ENCODE results near the gene EXD3. TPM values are rescaled to one million over a fixed set of nuclear protein-coding genes. Genes with fewer than 3 reads are reported as not detected.

EXD3 gene
- total and polyA plus RNA-seq, 2 donors (not counting 1 experiment from before 2014, with no cell fraction given), result 2.6 to 13.0 TPM

DNA sequence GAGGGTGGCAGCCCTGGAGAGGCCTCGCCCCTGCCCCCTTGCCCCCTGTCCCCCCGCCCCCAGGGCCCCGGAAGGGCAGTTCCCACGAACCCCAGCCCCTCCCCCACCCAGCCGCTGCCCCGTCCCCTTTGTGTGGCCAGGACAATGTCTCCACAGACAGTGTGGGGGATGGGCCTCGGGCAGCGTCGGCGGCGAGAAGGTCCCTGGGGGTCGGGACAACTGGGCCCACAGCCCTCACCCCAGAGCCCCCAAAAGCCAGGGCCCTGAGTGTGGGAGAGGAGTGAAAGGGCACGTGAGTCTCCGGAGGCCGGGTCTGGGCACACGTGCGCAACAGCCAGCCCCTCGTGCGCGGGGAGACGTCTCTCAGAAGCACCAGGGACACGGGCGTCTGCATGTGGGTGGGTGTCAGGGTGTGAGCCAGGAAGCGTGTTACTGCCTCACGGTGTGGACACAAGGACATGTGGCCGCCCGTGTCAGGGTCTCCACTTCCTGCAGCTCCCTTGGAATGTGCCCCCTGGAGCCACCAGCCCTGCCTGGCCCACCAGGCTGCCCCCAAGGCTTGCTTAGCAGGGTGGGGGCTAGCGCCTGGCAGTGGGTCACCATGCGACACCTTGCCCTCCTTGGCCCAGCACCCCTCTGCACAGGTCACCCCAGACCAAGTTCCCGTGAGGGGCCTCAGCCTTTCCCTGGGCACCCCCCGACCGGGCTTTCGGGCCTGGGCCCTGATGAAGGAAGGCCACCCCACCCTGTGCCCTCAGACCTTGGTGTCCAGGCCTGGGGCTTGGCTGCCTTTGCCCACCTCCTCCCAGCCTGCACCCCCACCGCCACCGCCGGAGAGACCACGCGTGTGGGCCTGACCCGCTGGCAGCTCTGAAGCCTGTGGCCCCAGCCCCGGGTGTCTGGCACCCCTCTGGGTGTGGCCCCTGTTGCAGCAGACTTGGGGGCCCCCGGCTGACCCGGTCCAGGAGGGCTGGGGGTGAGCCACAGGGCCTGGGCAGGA is 108.1 kb downstream of the EXD3 start:
- no peak for TF ChIP-seq EZH2 (IDR thresholded peaks at IDR 0.05; ENCODE audit: low read length, missing control alignments)
- TF ChIP-seq, protein P1, sequence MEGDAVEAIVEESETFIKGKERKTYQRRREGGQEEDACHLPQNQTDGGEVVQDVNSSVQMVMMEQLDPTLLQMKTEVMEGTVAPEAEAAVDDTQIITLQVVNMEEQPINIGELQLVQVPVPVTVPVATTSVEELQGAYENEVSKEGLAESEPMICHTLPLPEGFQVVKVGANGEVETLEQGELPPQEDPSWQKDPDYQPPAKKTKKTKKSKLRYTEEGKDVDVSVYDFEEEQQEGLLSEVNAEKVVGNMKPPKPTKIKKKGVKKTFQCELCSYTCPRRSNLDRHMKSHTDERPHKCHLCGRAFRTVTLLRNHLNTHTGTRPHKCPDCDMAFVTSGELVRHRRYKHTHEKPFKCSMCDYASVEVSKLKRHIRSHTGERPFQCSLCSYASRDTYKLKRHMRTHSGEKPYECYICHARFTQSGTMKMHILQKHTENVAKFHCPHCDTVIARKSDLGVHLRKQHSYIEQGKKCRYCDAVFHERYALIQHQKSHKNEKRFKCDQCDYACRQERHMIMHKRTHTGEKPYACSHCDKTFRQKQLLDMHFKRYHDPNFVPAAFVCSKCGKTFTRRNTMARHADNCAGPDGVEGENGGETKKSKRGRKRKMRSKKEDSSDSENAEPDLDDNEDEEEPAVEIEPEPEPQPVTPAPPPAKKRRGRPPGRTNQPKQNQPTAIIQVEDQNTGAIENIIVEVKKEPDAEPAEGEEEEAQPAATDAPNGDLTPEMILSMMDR (conservative IDR thresholded peaks at IDR 0.05 in 1 of 2, IDR thresholded peaks at IDR 0.05 in 1 of 2; ENCODE audit: low read depth in 1 of 2, low read length in 2 of 2), result no peak
- Histone ChIP-seq H3K79me2 (ENCODE audit: control insufficient read depth, insufficient read depth, low read length) (no peaks in the 10 kb centered on the region), H4K20me1 (ENCODE audit: control insufficient read depth, extremely low read depth, insufficient read depth, low read length) (no peaks in the 10 kb centered on the region)

DNA sequence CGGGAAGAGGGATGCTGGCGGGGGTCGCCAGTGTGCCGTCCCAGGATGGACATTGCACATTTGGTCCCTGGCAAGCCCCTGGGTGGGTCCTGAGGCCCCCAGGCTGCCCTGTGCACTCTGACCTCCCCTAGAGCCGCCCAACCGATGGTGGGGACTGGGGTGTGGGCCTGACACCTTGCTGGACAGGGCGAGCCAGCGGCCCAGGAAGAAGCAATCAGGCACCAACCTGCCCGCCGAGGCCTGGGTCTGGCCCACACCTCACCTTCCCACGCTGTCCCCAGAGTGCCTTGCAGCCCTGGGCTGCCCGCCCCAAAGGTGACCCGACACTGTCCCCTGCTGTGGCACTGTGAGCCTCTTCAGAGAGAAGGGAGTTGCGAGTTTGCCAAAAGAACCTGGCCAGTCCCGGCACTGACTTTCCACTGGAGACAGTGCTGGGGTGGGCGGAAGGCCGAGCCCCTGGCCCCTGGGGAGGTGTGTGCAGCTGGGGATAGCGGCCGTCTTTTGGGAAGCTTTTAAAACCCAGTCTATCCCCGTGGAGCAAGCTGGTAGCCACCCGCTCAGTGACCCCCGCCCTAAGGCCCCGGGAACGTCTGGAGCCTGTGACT is 108.9 kb downstream of the EXD3 start:
- no peak for TF ChIP-seq EZH2 (IDR thresholded peaks at IDR 0.05; ENCODE audit: low read length, missing control alignments)
- TF ChIP-seq, protein P1 (conservative IDR thresholded peaks at IDR 0.05 in 1 of 2, IDR thresholded peaks at IDR 0.05 in 1 of 2; ENCODE audit: low read depth in 1 of 2, low read length in 2 of 2), result no peak
- Histone ChIP-seq H2AFZ (ENCODE audit: low read length) (no peak overlapping the region), H3K9me3 (ENCODE audit: control insufficient read depth, insufficient read depth, low read depth, low read length) (no peaks in the 10 kb centered on the region), H4K20me1 (ENCODE audit: control insufficient read depth, extremely low read depth, insufficient read depth, low read length) (no peaks in the 10 kb centered on the region), H3K9ac (ENCODE audit: insufficient read depth, low read length) (no peak overlapping the region), H3K4me1 (ENCODE audit: control insufficient read depth, extremely low read depth, insufficient read depth, low read length) (no peaks in the 10 kb centered on the region), H3K4me3 (replicated peaks in 1 of 4; ENCODE audit: control extremely low read depth in 1 of 4, insufficient read depth in 1 of 4, low read depth in 3 of 4, low read length in 4 of 4) (no peak overlapping the region), H3K36me3 (ENCODE audit: control insufficient read depth, insufficient read depth, low read length) (no peaks in the 10 kb centered on the region), H3K79me2 (ENCODE audit: control insufficient read depth, insufficient read depth, low read length) (no peaks in the 10 kb centered on the region), H3K27ac (ENCODE audit: insufficient read depth, low read length) (no peak overlapping the region), H3K4me2 (ENCODE audit: extremely low read depth, insufficient read depth, low read length) (no peak overlapping the region), H3K27me3 (ENCODE audit: control insufficient read depth, insufficient read depth, low read length) (no peaks in the 10 kb centered on the region)
- DNase-seq (ENCODE audit: low read depth in 2 of 2), result no peak

More for the DNA sequence above, 108.1 kb downstream of the EXD3 start:
- Histone ChIP-seq H3K27me3 (ENCODE audit: control insufficient read depth, insufficient read depth, low read length) (no peaks in the 10 kb centered on the region), H3K9me3 (ENCODE audit: control insufficient read depth, insufficient read depth, low read depth, low read length) (no peaks in the 10 kb centered on the region), H3K9ac (ENCODE audit: insufficient read depth, low read length) (no peak overlapping the region), H3K4me3 (replicated peaks in 1 of 4; ENCODE audit: control extremely low read depth in 1 of 4, insufficient read depth in 1 of 4, low read depth in 3 of 4, low read length in 4 of 4) (no peak overlapping the region), H3K36me3 (ENCODE audit: control insufficient read depth, insufficient read depth, low read length) (no peaks in the 10 kb centered on the region), H3K27ac (ENCODE audit: insufficient read depth, low read length) (no peak overlapping the region), H3K4me1 (ENCODE audit: control insufficient read depth, extremely low read depth, insufficient read depth, low read length) (no peaks in the 10 kb centered on the region), H2AFZ (ENCODE audit: low read length) (no peak overlapping the region), H3K4me2 (ENCODE audit: extremely low read depth, insufficient read depth, low read length) (no peak overlapping the region)
- DNase-seq (ENCODE audit: low read depth in 2 of 2), result no peak

GRCh38 chr9:137313326-137313936 is 109.5 kb downstream of the EXD3 start:
- Histone ChIP-seq H3K4me2 (ENCODE audit: extremely low read depth, insufficient read depth, low read length) (no peak overlapping the region), H3K4me3 (replicated peaks in 1 of 4; ENCODE audit: control extremely low read depth in 1 of 4, insufficient read depth in 1 of 4, low read depth in 3 of 4, low read length in 4 of 4) (no peak overlapping the region), H3K9ac (ENCODE audit: insufficient read depth, low read length) (no peak overlapping the region), H3K36me3 (ENCODE audit: control insufficient read depth, insufficient read depth, low read length) (no peaks in the 10 kb centered on the region), H3K9me3 (ENCODE audit: control insufficient read depth, insufficient read depth, low read depth, low read length) (no peaks in the 10 kb centered on the region), H3K27me3 (ENCODE audit: control insufficient read depth, insufficient read depth, low read length) (no peaks in the 10 kb centered on the region), H3K27ac (ENCODE audit: insufficient read depth, low read length) (no peak overlapping the region), H3K4me1 (ENCODE audit: control insufficient read depth, extremely low read depth, insufficient read depth, low read length) (no peaks in the 10 kb centered on the region), H3K79me2 (ENCODE audit: control insufficient read depth, insufficient read depth, low read length) (no peaks in the 10 kb centered on the region), H4K20me1 (ENCODE audit: control insufficient read depth, extremely low read depth, insufficient read depth, low read length) (no peaks in the 10 kb centered on the region), H2AFZ (ENCODE audit: low read length) (no peak overlapping the region)
- TF ChIP-seq, protein P1 (conservative IDR thresholded peaks at IDR 0.05 in 1 of 2, IDR thresholded peaks at IDR 0.05 in 1 of 2; ENCODE audit: low read depth in 1 of 2, low read length in 2 of 2), result no peak
- no peak for TF ChIP-seq EZH2 (IDR thresholded peaks at IDR 0.05; ENCODE audit: low read length, missing control alignments)
- DNase-seq (ENCODE audit: low read depth in 2 of 2), result no peak
